ENCODE measurements around the gene ZFAND5. TPM values are rescaled to one million over a fixed set of nuclear protein-coding genes. Genes with fewer than 3 reads are reported as not detected.

The ZFAND5 gene
- total RNA-seq, 6 experiments from 2014 or later = 88.4 to 119 (median 100) TPM

GRCh38 chr9:72352911-72353388 is 12.1 kb downstream of the ZFAND5 start:
- ATAC-seq (peak; percentile 7 to 57 (median 30)), DNase-seq (no peak)
- no peaks in the 10 kb centered on the region for H3K9me3 ChIP-seq
- TF ChIP-seq POLR2A (IDR thresholded peaks at IDR 0.05) = no peak
- no peak for TF ChIP-seq CTCF (IDR thresholded peaks at IDR 0.05)
- intact Hi-C loops (cut with DNase I) = no loop called here
- H3K27me3 ChIP-seq = no peaks in the 10 kb centered on the region
- H3K4me1 ChIP-seq = peaks cover 0 to 55% (median 19%) of the 10 kb centered on the region in 4 donors
- no peak overlapping the region for H3K4me3 ChIP-seq
- H3K27ac ChIP-seq = peak overlapping the region in 2 of 3 donors; percentile 28 to 35
- 17% methylated on average over 2 of the region's 2 CpGs for WGBS (ENCODE audit: insufficient coverage, low coverage, low lambda C conversion rate, missing lambda C conversion rate)
- H3K36me3 ChIP-seq = peaks cover 5 to 42% (median 26%) of the 10 kb centered on the region in 4 donors

DNA sequence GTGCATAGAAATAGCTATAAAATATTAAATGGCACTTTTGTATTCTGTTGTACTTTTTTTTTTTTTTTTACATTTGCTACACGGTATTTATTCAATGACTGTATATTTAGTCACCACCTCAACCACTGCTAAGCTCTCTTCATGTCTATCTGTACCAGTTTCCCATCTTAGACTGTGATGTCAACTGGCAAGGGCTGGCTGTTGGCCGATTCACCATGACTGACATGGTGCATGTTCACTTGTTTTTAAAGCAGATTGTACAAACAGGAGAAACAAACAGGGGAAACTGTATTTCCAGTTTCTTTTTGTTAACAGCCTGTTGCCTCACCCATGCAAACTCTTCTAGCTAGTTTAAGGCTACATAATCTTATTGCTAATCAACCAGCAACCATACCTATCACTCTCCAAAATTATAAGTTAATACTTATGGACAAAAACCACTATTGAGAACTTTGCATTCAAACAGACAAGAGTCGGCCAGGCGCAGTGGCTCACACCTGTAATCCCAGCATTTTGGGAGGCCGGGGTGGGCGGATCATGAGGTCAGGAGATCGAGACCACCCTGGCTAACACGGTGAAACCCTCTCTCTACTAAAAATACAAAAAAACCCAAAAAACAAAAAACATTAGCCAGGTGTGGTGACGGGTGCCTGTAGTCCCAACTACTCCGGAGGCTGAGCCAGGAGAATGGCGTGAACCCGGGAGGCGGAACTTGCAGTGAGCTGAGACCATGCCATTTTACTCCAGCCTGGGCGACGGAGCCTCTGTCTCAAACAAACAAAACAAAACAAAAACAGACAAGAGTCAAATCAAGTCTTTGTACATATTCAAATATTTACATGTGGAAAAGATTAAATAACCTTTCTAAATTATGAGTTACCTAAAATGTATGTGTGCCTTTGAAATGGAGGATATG is 13.2 kb downstream of the ZFAND5 start:
- DNase-seq = no peak
- Histone ChIP-seq H3K27ac (no peak overlapping the region), H3K27me3 (no peaks in the 10 kb centered on the region), H3K4me3 (no peak overlapping the region), H3K9me3 (no peaks in the 10 kb centered on the region), H3K4me1 (peaks cover 0 to 44% (median 13%) of the 10 kb centered on the region in 4 donors), H3K36me3 (peaks cover 5 to 31% (median 19%) of the 10 kb centered on the region in 4 donors)
- peak in 2 of 4 donors; percentile 8 to 44 for ATAC-seq
- WGBS (ENCODE audit: insufficient coverage, low coverage, low lambda C conversion rate, missing lambda C conversion rate) = 81% methylated on average over 15 of the region's 15 CpGs
- intact Hi-C loops (cut with DNase I) = no loop called here
- TF ChIP-seq CTCF (IDR thresholded peaks at IDR 0.05) (no peak), POLR2A (IDR thresholded peaks at IDR 0.05) (no peak)

DNA sequence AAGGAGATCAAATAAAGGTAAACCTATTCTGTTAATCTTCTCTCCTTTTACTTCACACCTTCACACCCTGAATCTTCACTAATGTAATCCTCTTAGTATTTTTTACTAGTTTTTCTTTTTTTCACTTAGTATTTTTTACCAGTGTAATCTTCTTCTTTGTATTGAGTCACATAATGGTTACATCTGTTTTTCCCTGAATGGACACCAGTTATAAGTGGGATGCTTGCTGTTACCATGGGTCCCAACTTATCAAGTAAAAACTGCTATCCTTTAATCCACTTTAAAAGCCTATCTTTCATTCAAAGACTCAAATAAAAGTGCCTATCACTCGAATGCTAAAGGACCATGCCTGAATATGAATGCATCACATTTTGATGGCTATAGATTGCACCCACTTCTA is 15.1 kb downstream of the ZFAND5 start:
- WGBS (ENCODE audit: insufficient coverage, low coverage, low lambda C conversion rate, missing lambda C conversion rate) = 82% methylated on average over 1 of the region's 1 CpG
- ATAC-seq (no peak), DNase-seq (no peak)
- no peaks in the 10 kb centered on the region for H3K27me3 ChIP-seq
- intact Hi-C loops (cut with DNase I) = no loop called here
- H3K36me3 ChIP-seq = peaks cover 0 to 12% (median 3%) of the 10 kb centered on the region in 4 donors
- no peak overlapping the region for H3K27ac ChIP-seq
- H3K4me3 ChIP-seq = no peak overlapping the region
- peaks cover 0 to 25% (median 2%) of the 10 kb centered on the region in 4 donors for H3K4me1 ChIP-seq
- no peaks in the 10 kb centered on the region for H3K9me3 ChIP-seq
- TF ChIP-seq POLR2A (IDR thresholded peaks at IDR 0.05) (no peak), CTCF (IDR thresholded peaks at IDR 0.05) (no peak)

DNA sequence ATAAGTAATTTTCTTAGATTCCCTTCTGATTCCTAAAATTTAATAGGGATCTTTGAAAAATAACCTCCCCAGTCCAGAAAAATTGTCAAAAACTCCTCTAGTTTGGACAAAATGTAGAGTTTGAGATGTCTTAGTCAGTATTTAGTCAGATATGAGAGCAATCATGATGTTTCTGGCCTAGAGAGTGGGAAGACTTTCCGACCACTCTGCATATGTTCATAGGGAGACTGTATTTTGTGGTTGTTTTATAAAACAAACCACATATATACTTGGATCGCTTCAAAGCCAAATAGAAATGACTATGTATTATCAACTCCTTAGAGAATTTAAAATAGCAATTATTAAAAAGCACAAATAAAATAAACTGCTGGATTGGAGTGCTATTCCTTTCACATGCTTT is 15.8 kb downstream of the ZFAND5 start:
- TF ChIP-seq POLR2A (IDR thresholded peaks at IDR 0.05) (no peak), CTCF (IDR thresholded peaks at IDR 0.05) (no peak)
- Histone ChIP-seq H3K4me3 (no peak overlapping the region), H3K27ac (no peak overlapping the region), H3K36me3 (peaks cover 0 to 6% (median 0%) of the 10 kb centered on the region in 4 donors), H3K9me3 (no peaks in the 10 kb centered on the region), H3K27me3 (no peaks in the 10 kb centered on the region), H3K4me1 (peaks cover 0 to 18% (median 0%) of the 10 kb centered on the region in 4 donors)
- no peak for DNase-seq
- WGBS (ENCODE audit: insufficient coverage, low coverage, low lambda C conversion rate, missing lambda C conversion rate) = 90% methylated on average over 2 of the region's 2 CpGs
- intact Hi-C loops (cut with DNase I) = no loop called here
- no peak for ATAC-seq

Measured in right lobe of liver (tissue), 6 donors.